IMR-90 (cell line): ENCODE measurements around the gene RBBP8. TPM values are rescaled to one million over a fixed set of nuclear protein-coding genes. Genes with fewer than 3 reads are reported as not detected.

ENCODE experiments used
- ATAC-seq: fragments of 200-7000 bp; cut with Tn5 transposase; 2 replicates; pipeline ENCODE4 v1.9.1; 2020; ENCODE audit warnings: low read depth, mild to moderate bottlenecking, moderate library complexity
- BruUV-seq: library from RNA; stranded (reverse); fragments of 400-500 nt; replicated peaks from 2 replicates; lab custom pipeline; 2021; lab: Mats Ljungman, UMichigan
- CTCF ChIA-PET: fragments of 300-600 bp; formaldehyde crosslinking; extraction: SDS; loops from one replicate; lab custom pipeline; 2021; ENCODE audit warnings: antibody characterized with exemption; lab: Yijun Ruan, JAX
- POLR2A ChIA-PET: fragments of 300-600 bp; sonication (Branson Sonifier 250); formaldehyde crosslinking; loops from one replicate; lab custom pipeline; 2022; ENCODE audit warnings: antibody characterized with exemption; ENCODE audit not compliant: unreplicated experiment; lab: Charles Lee
- DNase-seq: peaks from one replicate; pipeline ENCODE4 v3.0.0; 2013
- H2AFZ ChIP-seq: replicated peaks from 2 replicates; pipeline ENCODE3; 2013; ENCODE audit warnings: low read length, mild to moderate bottlenecking; ENCODE audit not compliant: poor library complexity
- H2AK5ac ChIP-seq: 2 replicates; pipeline ENCODE4 v1.6.1; 2013; ENCODE audit warnings: low read depth, low read length, inconsistent platforms
- H2AK9ac ChIP-seq: replicated peaks from 2 replicates; pipeline ENCODE3; 2013; ENCODE audit warnings: mild to moderate bottlenecking, low read depth, low read length, moderate library complexity; ENCODE audit not compliant: poor library complexity
- H2BK120ac ChIP-seq: 2 replicates; pipeline ENCODE4 v1.6.1; 2013; ENCODE audit warnings: low read depth, low read length, inconsistent platforms
- H2BK15ac ChIP-seq: 3 replicates; pipeline ENCODE4 v1.6.1; 2013; ENCODE audit warnings: low read depth, low read length, inconsistent platforms
- H2BK20ac ChIP-seq: 2 replicates; pipeline ENCODE4 v1.6.1; 2013; ENCODE audit warnings: low read depth, mild to moderate bottlenecking, inconsistent platforms, low read length, moderate library complexity
- H2BK5ac ChIP-seq: 2 replicates; pipeline ENCODE4 v1.6.1; 2013; ENCODE audit warnings: mild to moderate bottlenecking, low read depth, low read length, inconsistent platforms; ENCODE audit not compliant: poor library complexity, severe bottlenecking
- H3K14ac ChIP-seq: replicated peaks from 2 replicates; pipeline ENCODE4 v1.6.1; 2013; ENCODE audit warnings: low read depth, low read length, inconsistent platforms
- H3K18ac ChIP-seq: 2 replicates; pipeline ENCODE4 v1.6.1; 2013; ENCODE audit warnings: low read depth, low read length, control low read depth
- H3K23ac ChIP-seq: 2 replicates; pipeline ENCODE4 v1.6.1; 2013; ENCODE audit warnings: low read depth, low read length, inconsistent platforms
- H3K27ac ChIP-seq: 2 replicates; pipeline ENCODE4 v1.5.1; 2013; ENCODE audit warnings: mild to moderate bottlenecking, control low read depth, low read length; ENCODE audit not compliant: insufficient read depth
- H3K27me3 ChIP-seq: 2 replicates; pipeline ENCODE4 v1.6.1; 2013; ENCODE audit warnings: low read length; ENCODE audit not compliant: control insufficient read depth, insufficient read depth
- H3K36me3 ChIP-seq: 2 replicates; pipeline ENCODE4 v1.6.1; 2013; ENCODE audit warnings: low read length, mixed read lengths; ENCODE audit not compliant: control insufficient read depth, insufficient read depth
- H3K4ac ChIP-seq: 2 replicates; pipeline ENCODE4 v1.6.1; 2013; ENCODE audit warnings: low read depth, low read length, inconsistent platforms
- H3K4me1 ChIP-seq: 2 replicates; pipeline ENCODE4 v1.6.1; 2013; ENCODE audit warnings: low read length, mixed read lengths; ENCODE audit not compliant: control insufficient read depth, insufficient read depth
- H3K4me2 ChIP-seq: 2 replicates; pipeline ENCODE4 v1.6.1; 2013; ENCODE audit warnings: low read depth, mild to moderate bottlenecking, control low read depth, low read length, moderate library complexity
- H3K4me3 ChIP-seq: 2 replicates; pipeline ENCODE4 v1.5.1; 2013; ENCODE audit warnings: low read depth, mild to moderate bottlenecking, control low read depth, low read length, moderate library complexity; ENCODE audit not compliant: insufficient read depth
- H3K56ac ChIP-seq: 2 replicates; pipeline ENCODE4 v1.6.1; 2013; ENCODE audit warnings: low read length, inconsistent platforms; ENCODE audit not compliant: insufficient read depth; ENCODE audit errors: extremely low read depth
- H3K79me1 ChIP-seq, 2 experiments: 2 replicates each; pipeline ENCODE4 v1.6.1; 2013; ENCODE audit warnings: low read length in 2 of 2, inconsistent platforms in 1 of 2, low read depth in 1 of 2
- H3K9ac ChIP-seq: 2 replicates; pipeline ENCODE4 v1.6.1; 2013; ENCODE audit warnings: low read depth, low read length, control low read depth
- H3K9me1 ChIP-seq: 2 replicates; pipeline ENCODE4 v1.6.1; 2013; ENCODE audit warnings: low read length, inconsistent platforms; ENCODE audit not compliant: insufficient read depth
- H3K9me3 ChIP-seq: 2 replicates; pipeline ENCODE4 v1.6.1; 2013; ENCODE audit warnings: low read length; ENCODE audit not compliant: control insufficient read depth, insufficient read depth
- H4K20me1 ChIP-seq: 2 replicates; pipeline ENCODE4 v1.6.1; 2013; ENCODE audit warnings: low read length, inconsistent platforms; ENCODE audit not compliant: insufficient read depth
- H4K5ac ChIP-seq: 2 replicates; pipeline ENCODE4 v1.6.1; 2013; ENCODE audit warnings: mild to moderate bottlenecking, low read depth, low read length, control low read depth
- H4K8ac ChIP-seq, 2 experiments: 2 replicates each; pipeline ENCODE4 v1.6.1; 2013; ENCODE audit warnings: low read depth in 2 of 2, low read length in 2 of 2, control low read depth in 1 of 2, inconsistent platforms in 1 of 2
- H4K91ac ChIP-seq: 2 replicates; pipeline ENCODE4 v1.6.1; 2013; ENCODE audit warnings: low read depth, low read length, inconsistent platforms; ENCODE audit not compliant: insufficient read depth
- CEBPB ChIP-seq: IDR thresholded peaks from 2 replicates; pipeline ENCODE4 v1.6.1; 2012; ENCODE audit warnings: low read depth, low read length, improper control_type of control experiment
- CHD1 ChIP-seq: IDR thresholded peaks from 2 replicates; pipeline ENCODE4 v1.6.1; 2012; ENCODE audit warnings: low read depth, low read length, improper control_type of control experiment
- CTCF ChIP-seq: conservative IDR thresholded peaks from 2 replicates; pipeline ENCODE4 v1.5.1; 2012; ENCODE audit warnings: mild to moderate bottlenecking, low read depth, low read length, improper control_type of control experiment
- ELK1 ChIP-seq: fragments of 150-350 bp; IDR thresholded peaks from 2 replicates; pipeline ENCODE4 v1.6.1; 2016; ENCODE audit warnings: low read depth, mild to moderate bottlenecking, low read length, moderate library complexity, borderline replicate concordance
- FOS ChIP-seq: fragments of 150-350 bp; IDR thresholded peaks from 2 replicates; pipeline ENCODE4 v1.6.1; 2016; ENCODE audit warnings: low read depth, low read length
- MAFK ChIP-seq: IDR thresholded peaks from 2 replicates; pipeline ENCODE4 v1.6.1; 2012; ENCODE audit warnings: low read depth, low read length, improper control_type of control experiment
- MAZ ChIP-seq: IDR thresholded peaks from 2 replicates; pipeline ENCODE4 v1.6.1; 2012; ENCODE audit warnings: low read depth, mild to moderate bottlenecking, low read length, improper control_type of control experiment, moderate library complexity, borderline replicate concordance
- MXI1 ChIP-seq: IDR thresholded peaks from 2 replicates; pipeline ENCODE4 v1.6.1; 2012; ENCODE audit warnings: low read depth, mild to moderate bottlenecking, low read length, moderate library complexity, borderline replicate concordance
- NFE2L2 ChIP-seq: fragments of 150-350 bp; IDR thresholded peaks from 2 replicates; pipeline ENCODE4 v1.6.1; 2016; ENCODE audit warnings: low read depth, mild to moderate bottlenecking, low read length
- POLR2A ChIP-seq: IDR thresholded peaks from 2 replicates; pipeline ENCODE4 v1.6.1; 2012; ENCODE audit warnings: mild to moderate bottlenecking, low read depth, low read length
- RAD21 ChIP-seq: IDR thresholded peaks from 2 replicates; pipeline ENCODE4 v1.6.1; 2012; ENCODE audit warnings: low read length, improper control_type of control experiment
- RFX5 ChIP-seq: IDR thresholded peaks from 2 replicates; pipeline ENCODE4 v1.8.0; 2012; ENCODE audit warnings: low read depth, mild to moderate bottlenecking, low read length, moderate library complexity
- SMC3 ChIP-seq: fragments of 150-350 bp; IDR thresholded peaks from 2 replicates; pipeline ENCODE4 v1.6.1; 2016; ENCODE audit warnings: low read depth, mild to moderate bottlenecking, antibody characterized with exemption, low read length, moderate library complexity
- USF2 ChIP-seq: fragments of 150-350 bp; IDR thresholded peaks from 2 replicates; pipeline ENCODE4 v1.6.1; 2017; ENCODE audit warnings: mild to moderate bottlenecking, antibody characterized with exemption, low read length, low read depth
- dilution Hi-C: fragments of 300-500 bp; cut with HindIII; formaldehyde crosslinking; loops from one replicate; pipeline ENCODE4 v1.14.3; 2018; ENCODE audit warnings: low sequenced_read_pairs; ENCODE audit not compliant: unreplicated experiment
- in situ Hi-C: fragments of 300-500 bp; cut with MboI; formaldehyde crosslinking; loops from 3 replicates; pipeline ENCODE4 v1.14.3; 2019; ENCODE audit warnings: low sequenced_read_pairs, inconsistent platforms, mixed read lengths
- intact Hi-C: fragments of 100-400 bp; cut with micrococcal nuclease; formaldehyde crosslinking; loops from 2 replicates; pipeline ENCODE4 v1.10.0; 2022
- polyA plus RNA-seq, 3 experiments: library from polyadenylated mRNA; depleted of rRNA; stranded (reverse); fragments of >200 nt; gene quantifications; 2 replicates each; pipeline ENCODE4 v1.2.3, GENCODE V29; 2012; ENCODE audit warnings: low replicate concordance in 1 of 3
- total RNA-seq: library from RNA; depleted of rRNA; stranded (reverse); fragments of >200 nt; gene quantifications from 2 replicates; pipeline ENCODE4 v1.2.3, GENCODE V29; 2012

Gene RBBP8
- total and polyA plus RNA-seq, 2 of the 4 experiments (the other 2 are of a cell fraction): 12.0 to 21.1 TPM

GRCh38 chr18:22939649-22940048 is 6.5 kb downstream of the RBBP8 start:
- ChIA-PET CTCF (interaction anchor here (0.8 kb wide), 1 partner anchor 38 kb away, joined by 6 read pairs; no protein-coding TSS in a partner anchor), POLR2A (no interaction called here)
- Histone ChIP-seq H2AK5ac (no peak overlapping the region), H3K27ac (no peak overlapping the region), H4K5ac (no peak overlapping the region), H3K9me3 (no peaks in the 10 kb centered on the region), H3K14ac (no peak overlapping the region), H3K79me1 (peaks cover 6 to 18% of the 10 kb centered on the region in 2 experiments), H2AK9ac (no peak overlapping the region), H4K20me1 (no peaks in the 10 kb centered on the region), H3K4ac (no peak overlapping the region), H3K9ac (no peak overlapping the region), H4K8ac (no peak overlapping the region), H2BK15ac (no peak overlapping the region), H3K9me1 (peaks cover under 1% of the 10 kb centered on the region; the same call in 1 of the 2 replicates), H2BK5ac (no peak overlapping the region), H2BK120ac (no peak overlapping the region), H3K27me3 (no peaks in the 10 kb centered on the region), H3K56ac (no peak overlapping the region), H3K4me2 (no peak overlapping the region), H2BK20ac (no peak overlapping the region), H3K4me1 (no peaks in the 10 kb centered on the region), H3K18ac (no peak overlapping the region), H3K4me3 (no peak overlapping the region), H3K23ac (no peak overlapping the region), H2AFZ (no peak overlapping the region), H4K91ac (no peak overlapping the region), H3K36me3 (peaks cover 2% of the 10 kb centered on the region; the same call in 1 of the 2 replicates)
- BruUV-seq: no TSS peak
- TF ChIP-seq MAZ (no peak), ELK1 (no peak), USF2 (no peak), CTCF (no peak), MXI1 (no peak), MAFK (no peak), FOS (no peak), RFX5 (no peak), POLR2A (no peak), NFE2L2 (no peak), SMC3 (no peak), CHD1 (no peak), RAD21 (no peak), CEBPB (no peak)
- intact Hi-C loops: no loop called here
- dilution Hi-C loops: no loop called here
- ATAC-seq: no peak
- in situ Hi-C loops: no loop called here
- no peak for DNase-seq
